Activated B cell treated with CpG ODN at 0.5 μM for 24 hours (primary cell): ENCODE data around the gene MBTPS1. TPM values are rescaled to one million over a fixed set of nuclear protein-coding genes. Genes with fewer than 3 reads are reported as not detected.

ENCODE experiments used
- ATAC-seq: fragments of 200-7000 bp; cut with Tn5 transposase; one replicate; pipeline ENCODE4 v1.10.0; 2021; ENCODE audit warnings: low read depth, mild to moderate bottlenecking, moderate library complexity
- CTCF ChIA-PET: fragments of 350-600 bp; sonication (Branson Sonifier 250); formaldehyde crosslinking; loops from one replicate; lab custom pipeline; 2021; ENCODE audit warnings: antibody characterized with exemption; lab: Charles Lee
- POLR2A ChIA-PET: fragments of 350-600 bp; sonication (Branson Sonifier 250); formaldehyde crosslinking; loops from one replicate; lab custom pipeline; 2021; ENCODE audit warnings: antibody characterized with exemption; lab: Charles Lee
- DNase-seq: peaks from one replicate; pipeline ENCODE4 v3.0.0; 2022
- H3K27ac Mint-ChIP-seq: one replicate; pipeline ENCODE4 v1.8.0; 2020; ENCODE audit warnings: mixed read lengths
- H3K27me3 Mint-ChIP-seq: one replicate; pipeline ENCODE4 v1.8.0; 2021; ENCODE audit warnings: mixed read lengths
- H3K36me3 Mint-ChIP-seq: one replicate; pipeline ENCODE4 v1.8.0; 2021; ENCODE audit warnings: low read depth, mixed read lengths
- H3K4me1 Mint-ChIP-seq: one replicate; pipeline ENCODE4 v1.8.0; 2021; ENCODE audit warnings: mixed read lengths
- H3K4me3 Mint-ChIP-seq: one replicate; pipeline ENCODE4 v1.8.0; 2020; ENCODE audit warnings: mild to moderate bottlenecking, mixed read lengths
- H3K9me3 Mint-ChIP-seq: one replicate; pipeline ENCODE4 v1.8.0; 2020; ENCODE audit warnings: mixed read lengths
- CTCF ChIP-seq: fragments of 200-600 bp; IDR thresholded peaks from one replicate; pipeline ENCODE4 v1.8.0; 2022; ENCODE audit warnings: antibody characterized with exemption, mild to moderate bottlenecking
- intact Hi-C: fragments of 100-400 bp; cut with micrococcal nuclease; formaldehyde crosslinking; loops from one replicate; pipeline ENCODE4 v1.15.1; 2024
- total RNA-seq: library from RNA; stranded (reverse); gene quantifications from 2 replicates; pipeline ENCODE4 v1.2.3, GENCODE V29; 2022

Gene MBTPS1
- total RNA-seq, 1 donor from 2014 or later, result 79.2 TPM

GRCh38 chr16:84034516-84034915 lies 82.2 kb downstream of the MBTPS1 start:
- Mint-ChIP-seq H3K4me3 (no peak overlapping the region), H3K4me1 (peaks cover 2% of the 10 kb centered on the region), H3K36me3 (no peaks in the 10 kb centered on the region), H3K27ac (no peak overlapping the region), H3K9me3 (peaks cover 3% of the 10 kb centered on the region), H3K27me3 (peaks cover 16% of the 10 kb centered on the region)
- no peak for TF ChIP-seq CTCF
- ATAC-seq (no peak), DNase-seq (no peak)
- intact Hi-C loops, result no loop called here
- ChIA-PET POLR2A (no interaction called here), CTCF (no interaction called here)

- no peak for TF ChIP-seq CTCF
- Mint-ChIP-seq H3K27ac (no peak overlapping the region), H3K27me3 (peaks cover 18% of the 10 kb centered on the region), H3K9me3 (peaks cover 3% of the 10 kb centered on the region), H3K36me3 (no peaks in the 10 kb centered on the region), H3K4me3 (no peak overlapping the region), H3K4me1 (peaks cover 5% of the 10 kb centered on the region)
- intact Hi-C loops, result no loop called here
- POLR2A ChIA-PET, result no interaction called here
- ATAC-seq (no peak), DNase-seq (no peak)
- CTCF ChIA-PET, result no interaction called here
Measured at GRCh38 chr16:84033251-84034195, 83.2 kb downstream of the MBTPS1 start.

- no peaks in the 10 kb centered on the region for H3K36me3 Mint-ChIP-seq
- no peak for DNase-seq
- no peak for ATAC-seq
- ChIA-PET CTCF (no interaction called here), POLR2A (no interaction called here)
- intact Hi-C loops, result no loop called here
- H3K27ac Mint-ChIP-seq, result no peak overlapping the region
- peaks cover 22% of the 10 kb centered on the region for H3K27me3 Mint-ChIP-seq
- H3K4me1 Mint-ChIP-seq, result peaks cover 5% of the 10 kb centered on the region
- H3K4me3 Mint-ChIP-seq, result no peak overlapping the region
- peaks cover 3% of the 10 kb centered on the region for H3K9me3 Mint-ChIP-seq
- TF ChIP-seq CTCF, result no peak
Measured at GRCh38 chr16:84032458-84033178, 84.1 kb downstream of the MBTPS1 start.

GRCh38 chr16:84031556-84031955 lies 85.2 kb downstream of the MBTPS1 start:
- ATAC-seq (no peak), DNase-seq (no peak)
- ChIA-PET CTCF (no interaction called here), POLR2A (no interaction called here)
- Mint-ChIP-seq H3K27me3 (peaks cover 28% of the 10 kb centered on the region), H3K36me3 (no peaks in the 10 kb centered on the region), H3K4me3 (no peak overlapping the region), H3K27ac (no peak overlapping the region), H3K4me1 (peaks cover 5% of the 10 kb centered on the region), H3K9me3 (peaks cover 3% of the 10 kb centered on the region)
- intact Hi-C loops, result no loop called here
- no peak for TF ChIP-seq CTCF
